ENCODE results near the gene CD160. TPM values are rescaled to one million over a fixed set of nuclear protein-coding genes. Genes with fewer than 3 reads are reported as not detected.
A peak's percentile ranks its signal among the peaks of the same experiment; 100 is the strongest.

The CD160 gene
- polyA plus RNA-seq, 3 donors, result 0.01 to 1.4 (median 0.16) TPM

DNA sequence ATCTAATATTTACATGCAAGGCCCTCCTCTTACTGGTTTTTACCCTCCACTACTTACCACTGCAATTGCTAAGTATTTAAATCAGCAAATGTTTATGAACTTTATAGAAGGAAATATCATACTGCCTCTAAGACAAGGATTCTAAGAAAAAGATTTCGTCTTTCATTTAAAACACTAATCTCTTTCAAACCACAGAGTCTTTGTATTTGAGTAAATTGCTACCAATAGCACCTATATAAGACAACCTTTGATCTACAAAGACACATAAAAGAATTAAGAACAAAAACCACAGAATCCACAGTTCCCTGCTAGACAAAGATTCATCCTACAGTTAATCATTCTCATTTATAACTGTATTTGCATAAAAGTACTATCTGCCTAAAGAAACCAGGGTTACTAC is 67.0 kb downstream of the CD160 start:
- no peaks in the 10 kb centered on the region for H3K79me2 ChIP-seq (ENCODE audit: insufficient read depth, low read length)
- H3K36me3 ChIP-seq (replicated peaks in 1 of 2; ENCODE audit: control insufficient read depth in 1 of 2, insufficient read depth in 2 of 2, low read length in 2 of 2), result peaks cover 24 to 62% of the 10 kb centered on the region in 2 donors
- H2AFZ ChIP-seq (ENCODE audit: insufficient read depth, low read depth, low read length, poor library complexity, severe bottlenecking), result no peak overlapping the region
- no peak overlapping the region for H3K9ac ChIP-seq (ENCODE audit: insufficient read depth, low read length, poor library complexity, severe bottlenecking)
- DNase-seq, result no peak
- H3K36me3 Mint-ChIP-seq, result peaks cover 42 to 59% of the 10 kb centered on the region in 2 donors
- H3K4me3 ChIP-seq (replicated peaks in 1 of 3; ENCODE audit: low read depth in 2 of 3, low read length in 3 of 3), result no peak overlapping the region
- intact Hi-C loops (cut with micrococcal nuclease), result no loop called here
- TF ChIP-seq, protein P1, sequence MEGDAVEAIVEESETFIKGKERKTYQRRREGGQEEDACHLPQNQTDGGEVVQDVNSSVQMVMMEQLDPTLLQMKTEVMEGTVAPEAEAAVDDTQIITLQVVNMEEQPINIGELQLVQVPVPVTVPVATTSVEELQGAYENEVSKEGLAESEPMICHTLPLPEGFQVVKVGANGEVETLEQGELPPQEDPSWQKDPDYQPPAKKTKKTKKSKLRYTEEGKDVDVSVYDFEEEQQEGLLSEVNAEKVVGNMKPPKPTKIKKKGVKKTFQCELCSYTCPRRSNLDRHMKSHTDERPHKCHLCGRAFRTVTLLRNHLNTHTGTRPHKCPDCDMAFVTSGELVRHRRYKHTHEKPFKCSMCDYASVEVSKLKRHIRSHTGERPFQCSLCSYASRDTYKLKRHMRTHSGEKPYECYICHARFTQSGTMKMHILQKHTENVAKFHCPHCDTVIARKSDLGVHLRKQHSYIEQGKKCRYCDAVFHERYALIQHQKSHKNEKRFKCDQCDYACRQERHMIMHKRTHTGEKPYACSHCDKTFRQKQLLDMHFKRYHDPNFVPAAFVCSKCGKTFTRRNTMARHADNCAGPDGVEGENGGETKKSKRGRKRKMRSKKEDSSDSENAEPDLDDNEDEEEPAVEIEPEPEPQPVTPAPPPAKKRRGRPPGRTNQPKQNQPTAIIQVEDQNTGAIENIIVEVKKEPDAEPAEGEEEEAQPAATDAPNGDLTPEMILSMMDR (IDR thresholded peaks at IDR 0.05), result no peak
- no CpG with 5 or more reads among the region's 1 CpG for WGBS (ENCODE audit: insufficient coverage)
- no peak overlapping the region for H3K4me2 ChIP-seq (replicated peaks; ENCODE audit: extremely low read depth, low read length, poor library complexity, severe bottlenecking)
- H3K9me3 ChIP-seq (replicated peaks in 1 of 2; ENCODE audit: control insufficient read depth in 1 of 2, insufficient read depth in 1 of 2, low read length in 2 of 2), result no peaks in the 10 kb centered on the region
- H4K20me1 ChIP-seq (ENCODE audit: insufficient read depth, low read length), result peaks cover 11% of the 10 kb centered on the region
- H3K4me1 ChIP-seq (ENCODE audit: control insufficient read depth in 1 of 2, insufficient read depth in 2 of 2, low read length in 2 of 2), result no peaks in the 10 kb centered on the region
- no peaks in the 10 kb centered on the region for H3K27me3 ChIP-seq (ENCODE audit: control insufficient read depth in 2 of 2, insufficient read depth in 2 of 2, low read length in 2 of 2)
- H3K27me3 Mint-ChIP-seq (ENCODE audit: low read depth in 3 of 3), result peaks cover 0 to 1% (median 0%) of the 10 kb centered on the region in 3 donors
- H3K9me3 Mint-ChIP-seq, result peaks cover 0 to 2% (median 0%) of the 10 kb centered on the region in 7 donors
- peak overlapping the region in 1 of 7 donors; percentile 52 for H3K27ac Mint-ChIP-seq
- H3K4me3 Mint-ChIP-seq, result no peak overlapping the region
- H3K27ac ChIP-seq (ENCODE audit: low read depth in 1 of 2, low read length in 2 of 2), result no peak overlapping the region
- H3K4me1 Mint-ChIP-seq, result peaks cover 11% of the 10 kb centered on the region

DNA sequence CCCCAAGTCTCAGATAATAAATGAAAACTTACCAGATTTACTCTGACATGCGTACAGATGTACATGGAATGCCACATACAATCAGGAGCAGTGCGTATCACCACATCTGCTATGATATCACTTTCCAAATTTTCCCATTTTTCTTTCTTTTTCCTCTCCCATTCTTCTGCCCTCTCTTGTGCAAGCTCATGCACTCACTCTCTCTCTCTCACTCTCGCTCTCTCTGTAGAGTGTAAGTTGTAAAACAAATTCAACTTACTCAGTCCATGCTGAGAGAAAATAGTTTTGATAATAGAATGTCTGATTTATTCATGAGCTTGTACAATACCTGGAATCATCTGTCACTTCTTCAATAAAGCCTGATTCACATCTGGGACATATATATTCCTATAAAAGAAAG is 69.3 kb downstream of the CD160 start:
- 100% methylated on average over 1 of the region's 3 CpGs for WGBS (ENCODE audit: insufficient coverage)
- peak overlapping the region in 1 of 7 donors; percentile 3 for H3K27ac Mint-ChIP-seq

More for the DNA sequence above, 69.3 kb downstream of the CD160 start:
- Histone ChIP-seq H4K20me1 (ENCODE audit: insufficient read depth, low read length) (peaks cover 11% of the 10 kb centered on the region), H3K4me2 (replicated peaks; ENCODE audit: extremely low read depth, low read length, poor library complexity, severe bottlenecking) (no peak overlapping the region), H3K79me2 (ENCODE audit: insufficient read depth, low read length) (peaks cover 4% of the 10 kb centered on the region), H3K4me3 (replicated peaks in 1 of 3; ENCODE audit: low read depth in 2 of 3, low read length in 3 of 3) (no peak overlapping the region), H3K27me3 (ENCODE audit: control insufficient read depth in 2 of 2, insufficient read depth in 2 of 2, low read length in 2 of 2) (no peaks in the 10 kb centered on the region), H3K36me3 (replicated peaks in 1 of 2; ENCODE audit: control insufficient read depth in 1 of 2, insufficient read depth in 2 of 2, low read length in 2 of 2) (peaks cover 25 to 58% of the 10 kb centered on the region in 2 donors), H3K27ac (ENCODE audit: low read depth in 1 of 2, low read length in 2 of 2) (no peak overlapping the region), H3K9ac (ENCODE audit: insufficient read depth, low read length, poor library complexity, severe bottlenecking) (no peak overlapping the region), H3K9me3 (replicated peaks in 1 of 2; ENCODE audit: control insufficient read depth in 1 of 2, insufficient read depth in 1 of 2, low read length in 2 of 2) (no peaks in the 10 kb centered on the region), H2AFZ (ENCODE audit: insufficient read depth, low read depth, low read length, poor library complexity, severe bottlenecking) (no peak overlapping the region), H3K4me1 (ENCODE audit: control insufficient read depth in 1 of 2, insufficient read depth in 2 of 2, low read length in 2 of 2) (no peaks in the 10 kb centered on the region)
- Mint-ChIP-seq H3K4me1 (peaks cover 10% of the 10 kb centered on the region), H3K36me3 (peaks cover 43 to 55% of the 10 kb centered on the region in 2 donors), H3K4me3 (no peak overlapping the region), H3K9me3 (peaks cover 0 to 2% (median 0%) of the 10 kb centered on the region in 7 donors), H3K27me3 (ENCODE audit: low read depth in 3 of 3) (peaks cover 0 to 1% (median 0%) of the 10 kb centered on the region in 3 donors)
- TF ChIP-seq, protein P1 (IDR thresholded peaks at IDR 0.05), result no peak
- intact Hi-C loops (cut with micrococcal nuclease), result no loop called here
- no peak for DNase-seq

Other genes starting within 250 kb of the CD160 start
- gene GPR89A, start 111.5 kb upstream of the CD160 start, polyA plus RNA-seq, result 1 to 10 TPM; 7.2 to 8.1 (median 8.1) TPM
- under 1 TPM in 1 of 3 donors, not detected in 2; 0.04 TPM for gene PDZK1, start 12.1 kb upstream of the CD160 start, polyA plus RNA-seq
- 1 to 10 TPM; 3.5 to 5.4 (median 5.2) TPM for gene RNF115, start 104.6 kb downstream of the CD160 start, polyA plus RNA-seq
- gene POLR3C, start 104.7 kb downstream of the CD160 start, polyA plus RNA-seq, result 10 to 100 TPM; 23.5 to 41.3 (median 30.5) TPM
- 1 to 10 TPM; 2.1 to 6.4 (median 3.1) TPM for gene NUDT17, start 126.1 kb downstream of the CD160 start, polyA plus RNA-seq
- gene PIAS3, start 139.6 kb downstream of the CD160 start, polyA plus RNA-seq, result 10 to 100 TPM in 1 of 3 donors, 1 to 10 TPM in 2; 7.2 to 25.9 (median 8.8) TPM
- 1 to 10 TPM in 2 of 3 donors, under 1 TPM in 1; 0.40 to 1.5 (median 1.3) TPM for gene ANKRD35, start 166.4 kb downstream of the CD160 start, polyA plus RNA-seq
- gene ITGA10, start 190.6 kb downstream of the CD160 start, polyA plus RNA-seq, result 1 to 10 TPM in 1 of 3 donors, not detected in 2; 1.2 TPM
- gene PEX11B, start 199.2 kb downstream of the CD160 start, polyA plus RNA-seq, result 10 to 100 TPM; 12.0 to 38.2 (median 37.9) TPM
- 100 to 1,000 TPM in 2 of 3 donors, 10 to 100 TPM in 1; 91.5 to 171 (median 115) TPM for gene RBM8A, start 208.0 kb downstream of the CD160 start, polyA plus RNA-seq
- gene LIX1L, start 238.5 kb downstream of the CD160 start, polyA plus RNA-seq, result 10 to 100 TPM in 1 of 3 donors, 1 to 10 TPM in 2; 6.3 to 13.6 (median 8.5) TPM
- gene ANKRD34A, start 245.1 kb downstream of the CD160 start, polyA plus RNA-seq, result under 1 TPM in 1 of 3 donors, not detected in 2; 0.31 TPM
- gene POLR3GL, start 245.2 kb downstream of the CD160 start, polyA plus RNA-seq, result 10 to 100 TPM; 11.6 to 39.0 (median 36.2) TPM